Testis (tissue), 2 donors: ENCODE measurements around the gene TF.

Experiments used
- CTCF ChIP-seq, 3 experiments: fragments of 450-650 bp in 2 of 3; fragments of 200-600 bp in 1 of 3; sonication (generic) in 1 of 3; IDR thresholded peaks; one replicate each; pipeline ENCODE4 v1.5.1; 2016 to 2019; ENCODE audit warnings: antibody characterized with exemption in 3 of 3, mild to moderate bottlenecking in 2 of 3, moderate library complexity in 1 of 3
- POLR2A ChIP-seq: fragments of 450-650 bp; IDR thresholded peaks from one replicate; pipeline ENCODE4 v1.6.1; 2017; ENCODE audit warnings: antibody characterized with exemption, mild to moderate bottlenecking, moderate library complexity

- TF ChIP-seq CTCF (IDR thresholded peaks at IDR 0.05) (no peak), POLR2A (no peak)
Observed at GRCh38 chr3:133804896-133805295, 58.7 kb downstream of the TF start.
